Activated naive CD8-positive, alpha-beta T cell (primary cell): ENCODE data around the gene MARS1.

Experiments
- H3K27ac Mint-ChIP-seq: one replicate; pipeline ENCODE4 v1.8.0; 2021; ENCODE audit warnings: mixed read lengths
- H3K27me3 Mint-ChIP-seq: one replicate; pipeline ENCODE4 v1.8.0; 2021; ENCODE audit warnings: mixed read lengths
- H3K36me3 Mint-ChIP-seq: one replicate; pipeline ENCODE4 v1.8.0; 2021; ENCODE audit warnings: mixed read lengths
- H3K4me1 Mint-ChIP-seq: one replicate; pipeline ENCODE4 v1.8.0; 2021; ENCODE audit warnings: low read depth, mixed read lengths
- H3K4me3 Mint-ChIP-seq: one replicate; pipeline ENCODE4 v1.8.0; 2021; ENCODE audit warnings: mild to moderate bottlenecking, mixed read lengths
- H3K9me3 Mint-ChIP-seq: one replicate; pipeline ENCODE4 v1.8.0; 2021; ENCODE audit warnings: low read depth, mixed read lengths

The MARS1 gene

DNA sequence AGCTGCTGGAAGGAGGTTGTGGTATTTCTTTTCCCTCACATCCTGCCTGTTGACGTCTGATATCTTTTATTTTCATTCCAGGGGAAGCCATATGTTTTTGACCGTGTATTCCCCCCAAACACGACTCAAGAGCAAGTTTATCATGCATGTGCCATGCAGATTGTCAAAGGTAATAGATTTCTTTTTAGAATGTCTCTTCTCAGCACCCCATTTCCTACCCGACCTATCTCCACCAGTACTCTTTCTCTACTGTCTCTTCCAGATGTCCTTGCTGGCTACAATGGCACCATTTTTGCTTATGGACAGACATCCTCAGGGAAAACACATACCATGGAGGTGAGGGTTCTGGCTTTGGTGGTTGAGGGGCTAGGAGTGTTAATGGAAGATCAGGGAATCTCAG lies 75.5 kb downstream of the MARS1 start:
- Mint-ChIP-seq H3K4me3 (no peak overlapping the region), H3K27ac (no peak overlapping the region), H3K4me1 (no peaks in the 10 kb centered on the region), H3K9me3 (no peaks in the 10 kb centered on the region), H3K36me3 (peaks cover 2% of the 10 kb centered on the region), H3K27me3 (no peaks in the 10 kb centered on the region)

DNA sequence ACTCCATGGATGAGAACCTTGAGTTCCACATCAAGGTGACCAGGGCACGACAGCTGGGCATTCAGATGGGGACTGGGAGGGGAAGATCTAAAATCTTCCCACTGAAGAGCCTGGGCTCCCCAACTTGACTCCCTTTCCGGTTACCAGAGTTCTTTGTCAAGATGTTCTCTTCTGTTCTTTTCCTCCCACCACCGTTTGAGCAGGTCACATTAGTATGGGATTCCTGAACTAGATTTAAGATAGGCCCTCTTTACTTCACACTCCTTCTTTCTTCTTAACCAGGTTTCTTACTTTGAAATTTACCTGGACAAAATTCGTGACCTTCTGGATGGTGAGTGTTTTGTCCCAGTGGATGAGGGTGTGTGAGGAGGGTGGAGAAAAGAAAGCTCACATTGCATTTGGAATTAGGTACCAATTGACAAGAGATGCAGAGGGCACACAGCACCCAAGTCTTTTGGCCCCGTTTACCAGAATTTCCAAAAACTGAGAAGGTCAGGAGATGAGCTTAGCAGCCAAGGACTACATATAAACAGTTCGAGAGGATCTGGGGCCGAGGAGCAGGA lies 76.4 kb downstream of the MARS1 start:
- Mint-ChIP-seq H3K27me3 (no peaks in the 10 kb centered on the region), H3K36me3 (peaks cover 3% of the 10 kb centered on the region), H3K4me3 (no peak overlapping the region), H3K4me1 (no peaks in the 10 kb centered on the region), H3K27ac (no peak overlapping the region), H3K9me3 (no peaks in the 10 kb centered on the region)
